Neural progenitor cell (in vitro differentiated cells): Measurements from ENCODE around the gene DNPEP. TPM values are rescaled to one million over a fixed set of nuclear protein-coding genes. Genes with fewer than 3 reads are reported as not detected.

Experiments used
- DNase-seq: peaks from one replicate; pipeline ENCODE4 v3.0.0-alpha.2; 2016; ENCODE audit warnings: low spot score
- H2AFZ ChIP-seq: fragments of 200-600 bp; sonication (generic); replicated peaks from 2 replicates; pipeline ENCODE4 v1.6.1; 2016; ENCODE audit warnings: antibody characterized with exemption
- H3F3A ChIP-seq: fragments of 200-600 bp; sonication (generic); 2 replicates; pipeline ENCODE4 v1.6.1; 2016; ENCODE audit warnings: antibody characterized with exemption, low read depth
- H3K27ac ChIP-seq: fragments of 200-600 bp; sonication (generic); 2 replicates; pipeline ENCODE4 v1.5.1; 2016; ENCODE audit warnings: mild to moderate bottlenecking
- H3K27me3 ChIP-seq: fragments of 200-600 bp; sonication (generic); 2 replicates; pipeline ENCODE4 v1.6.1; 2016; ENCODE audit warnings: mild to moderate bottlenecking, moderate library complexity
- H3K36me3 ChIP-seq: fragments of 200-600 bp; sonication (generic); 2 replicates; pipeline ENCODE4 v1.5.1; 2016
- H3K4me1 ChIP-seq: fragments of 200-600 bp; sonication (generic); 2 replicates; pipeline ENCODE4 v1.6.1; 2016; ENCODE audit warnings: mixed run types
- H3K4me2 ChIP-seq: fragments of 200-600 bp; sonication (generic); 2 replicates; pipeline ENCODE4 v1.6.1; 2016
- H3K4me3 ChIP-seq: fragments of 200-600 bp; sonication (generic); 2 replicates; pipeline ENCODE4 v1.5.1; 2016
- H3K79me2 ChIP-seq: fragments of 200-600 bp; sonication (generic); 2 replicates; pipeline ENCODE4 v1.6.1; 2016; ENCODE audit warnings: low read depth
- H3K9ac ChIP-seq: fragments of 200-600 bp; sonication (generic); 2 replicates; pipeline ENCODE4 v1.6.1; 2016
- H3K9me3 ChIP-seq: fragments of 200-600 bp; sonication (generic); 2 replicates; pipeline ENCODE4 v1.5.1; 2016; ENCODE audit warnings: low read depth
- H4K20me1 ChIP-seq: fragments of 200-600 bp; sonication (generic); 2 replicates; pipeline ENCODE4 v1.6.1; 2016; ENCODE audit warnings: low read depth
- H3K27ac Mint-ChIP-seq: 3 replicates; pipeline ENCODE4 v1.8.0; 2021; ENCODE audit warnings: mixed read lengths
- H3K27me3 Mint-ChIP-seq: 2 replicates; pipeline ENCODE4 v1.8.0; 2022; ENCODE audit warnings: low read depth, mild to moderate bottlenecking, inconsistent platforms, moderate library complexity, mixed read lengths; ENCODE audit not compliant: insufficient read depth
- H3K36me3 Mint-ChIP-seq: 3 replicates; pipeline ENCODE4 v1.8.0; 2021; ENCODE audit warnings: mixed read lengths
- H3K4me1 Mint-ChIP-seq: 3 replicates; pipeline ENCODE4 v1.8.0; 2021; ENCODE audit warnings: mixed read lengths
- H3K4me3 Mint-ChIP-seq: 3 replicates; pipeline ENCODE4 v1.8.0; 2021; ENCODE audit warnings: mild to moderate bottlenecking, moderate library complexity, mixed read lengths
- H3K9me3 Mint-ChIP-seq: 3 replicates; pipeline ENCODE4 v1.8.0; 2020; ENCODE audit warnings: mixed read lengths
- CTCF ChIP-seq: fragments of 200-600 bp; sonication (generic); IDR thresholded peaks from 2 replicates; pipeline ENCODE4 v1.5.1; 2017; ENCODE audit warnings: antibody characterized with exemption, mild to moderate bottlenecking
- EZH2 ChIP-seq: fragments of 200-600 bp; sonication (generic); IDR thresholded peaks from 2 replicates; pipeline ENCODE4 v1.6.1; 2017; ENCODE audit warnings: antibody characterized with exemption, mild to moderate bottlenecking, moderate library complexity
- EZH2phosphoT487 ChIP-seq: fragments of 200-600 bp; sonication (generic); IDR thresholded peaks from 2 replicates; pipeline ENCODE4 v1.6.1; 2017; ENCODE audit warnings: antibody characterized with exemption
- total RNA-seq: library from RNA; depleted of rRNA; stranded (reverse); fragments of >200 nt; gene quantifications from 2 replicates; pipeline ENCODE4 v1.2.3, GENCODE V29; 2015; ENCODE audit warnings: low replicate concordance

Gene DNPEP
- total RNA-seq, 1 donor from 2014 or later: 120 TPM

DNA sequence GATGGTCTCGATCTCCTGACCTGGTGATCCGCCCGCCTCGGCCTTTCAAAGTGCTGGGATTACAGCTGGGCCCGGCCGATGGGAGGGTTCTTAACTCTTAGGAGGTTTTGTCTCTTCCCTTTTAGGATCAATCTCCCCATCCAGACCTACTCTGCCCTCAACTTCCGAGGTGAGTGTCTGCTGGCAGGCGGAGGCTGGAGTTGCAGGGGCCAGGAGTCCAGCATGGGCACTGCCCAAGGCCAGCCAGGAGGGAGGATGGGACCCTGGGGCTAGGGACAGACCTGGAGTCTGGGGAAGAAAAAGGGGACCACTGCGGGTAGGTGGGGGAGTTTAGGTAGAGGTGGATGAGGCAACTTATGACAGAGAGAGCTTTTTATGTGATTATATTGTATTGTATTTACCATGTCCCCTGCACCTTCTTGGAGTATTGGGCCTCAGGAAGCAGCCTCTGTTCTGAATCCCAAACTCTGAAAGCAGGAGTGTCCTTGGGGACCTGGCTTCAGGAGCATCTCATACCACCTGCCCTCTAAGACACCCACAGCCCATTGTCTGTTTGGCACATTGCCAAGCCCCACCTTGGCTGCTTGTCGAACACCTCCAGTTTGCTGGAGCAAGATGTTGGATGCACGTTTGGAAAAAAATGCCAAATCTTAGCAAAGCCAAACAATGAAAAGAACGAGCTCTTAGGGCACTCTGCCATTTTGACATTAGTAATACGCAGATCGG lies 36.1 kb upstream of the DNPEP start:
- no peak overlapping the region for H3K27ac Mint-ChIP-seq
- H3K79me2 ChIP-seq: no peaks in the 10 kb centered on the region
- H3K9me3 ChIP-seq: no peaks in the 10 kb centered on the region
- no peak overlapping the region for H3K4me2 ChIP-seq
- no peak for DNase-seq
- H3K36me3 ChIP-seq: no peaks in the 10 kb centered on the region
- H3K4me1 Mint-ChIP-seq: peaks cover 28% of the 10 kb centered on the region
- no peaks in the 10 kb centered on the region for H4K20me1 ChIP-seq
- H3K4me3 Mint-ChIP-seq: no peak overlapping the region
- H2AFZ ChIP-seq: no peak overlapping the region
- H3K27me3 ChIP-seq: peaks cover 16% of the 10 kb centered on the region
- no peak overlapping the region for H3K27ac ChIP-seq
- no peaks in the 10 kb centered on the region for H3K36me3 Mint-ChIP-seq
- no peaks in the 10 kb centered on the region for H3K9me3 Mint-ChIP-seq
- H3K27me3 Mint-ChIP-seq: peaks cover 12% of the 10 kb centered on the region
- TF ChIP-seq CTCF: no peak
- TF ChIP-seq EZH2: no peak
- no peak for TF ChIP-seq EZH2phosphoT487
- H3F3A ChIP-seq: no peaks in the 10 kb centered on the region
- H3K9ac ChIP-seq: no peak overlapping the region
- H3K4me3 ChIP-seq: no peak overlapping the region
- peaks cover 7% of the 10 kb centered on the region for H3K4me1 ChIP-seq

GRCh38 chr2:219422952-219423534 lies 35.3 kb upstream of the DNPEP start:
- Histone ChIP-seq H4K20me1 (no peaks in the 10 kb centered on the region), H3K9me3 (no peaks in the 10 kb centered on the region), H3K27ac (no peak overlapping the region), H3K27me3 (peaks cover 24% of the 10 kb centered on the region), H3K4me2 (no peak overlapping the region), H3K4me1 (peaks cover 7% of the 10 kb centered on the region), H3K36me3 (no peaks in the 10 kb centered on the region), H3F3A (no peaks in the 10 kb centered on the region), H2AFZ (no peak overlapping the region), H3K4me3 (no peak overlapping the region), H3K79me2 (no peaks in the 10 kb centered on the region), H3K9ac (no peak overlapping the region)
- Mint-ChIP-seq H3K27me3 (peaks cover 12% of the 10 kb centered on the region), H3K36me3 (no peaks in the 10 kb centered on the region), H3K4me3 (no peak overlapping the region), H3K27ac (no peak overlapping the region), H3K9me3 (no peaks in the 10 kb centered on the region), H3K4me1 (peaks cover 27% of the 10 kb centered on the region)
- DNase-seq: no peak
- TF ChIP-seq CTCF (no peak), EZH2phosphoT487 (no peak), EZH2 (no peak)

DNA sequence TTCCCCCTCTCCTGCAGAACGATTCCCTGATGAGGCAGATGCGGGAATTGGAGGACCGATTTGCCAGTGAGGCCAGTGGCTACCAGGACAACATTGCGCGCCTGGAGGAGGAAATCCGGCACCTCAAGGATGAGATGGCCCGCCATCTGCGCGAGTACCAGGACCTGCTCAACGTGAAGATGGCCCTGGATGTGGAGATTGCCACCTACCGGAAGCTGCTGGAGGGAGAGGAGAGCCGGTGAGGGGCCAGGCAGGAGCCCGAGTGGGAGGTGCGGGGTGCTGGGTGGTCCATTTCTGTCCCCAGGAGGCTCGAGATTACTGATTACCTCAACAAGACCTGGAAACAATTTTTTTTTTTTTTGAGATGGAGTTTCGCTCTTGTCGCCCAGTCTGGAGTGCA lies 33.6 kb upstream of the DNPEP start:
- Mint-ChIP-seq H3K4me3 (no peak overlapping the region), H3K36me3 (no peaks in the 10 kb centered on the region)
- no peak for TF ChIP-seq EZH2phosphoT487
- TF ChIP-seq CTCF: no peak
- no peak for TF ChIP-seq EZH2

More for the DNA sequence above, 33.6 kb upstream of the DNPEP start:
- no peak overlapping the region for H3K9ac ChIP-seq
- H3K36me3 ChIP-seq: no peaks in the 10 kb centered on the region
- no peaks in the 10 kb centered on the region for H4K20me1 ChIP-seq
- H3K27ac ChIP-seq: no peak overlapping the region
- H3K4me1 Mint-ChIP-seq: peaks cover 24% of the 10 kb centered on the region
- H3K27me3 ChIP-seq: peaks cover 29% of the 10 kb centered on the region
- no peak overlapping the region for H3K4me2 ChIP-seq
- H3K4me1 ChIP-seq: peaks cover 8% of the 10 kb centered on the region
- no peak overlapping the region for H3K27ac Mint-ChIP-seq
- no peak overlapping the region for H2AFZ ChIP-seq
- peaks cover 12% of the 10 kb centered on the region for H3K27me3 Mint-ChIP-seq
- no peaks in the 10 kb centered on the region for H3K9me3 Mint-ChIP-seq
- H3F3A ChIP-seq: peaks cover 5% of the 10 kb centered on the region
- no peaks in the 10 kb centered on the region for H3K79me2 ChIP-seq
- no peaks in the 10 kb centered on the region for H3K9me3 ChIP-seq
- no peak for DNase-seq
- H3K4me3 ChIP-seq: no peak overlapping the region
